Trophoblast cell (in vitro differentiated cells and primary cell): ENCODE data around the gene PPIE.
"Not testable (repeated sequence)": the region's sequence is repeated elsewhere in the genome, so short reads cannot be mapped to it uniquely, and the experiment has no call there.

Experiments used
- DNase-seq, 2 donors: peaks; one replicate each; pipeline ENCODE4 v3.0.0-alpha.2; 2016
- H2AFZ ChIP-seq: 2 replicates; pipeline ENCODE4 v1.6.1; 2013; ENCODE audit warnings: low read length, moderate library complexity, mild to moderate bottlenecking; ENCODE audit not compliant: insufficient read depth, poor library complexity
- H2AK5ac ChIP-seq: 2 replicates; pipeline ENCODE4 v1.6.1; 2013; ENCODE audit warnings: mild to moderate bottlenecking, low read length
- H2BK120ac ChIP-seq: 2 replicates; pipeline ENCODE4 v1.6.1; 2013; ENCODE audit warnings: low read length, mild to moderate bottlenecking, moderate library complexity; ENCODE audit not compliant: insufficient read depth, poor library complexity
- H2BK12ac ChIP-seq: 2 replicates; pipeline ENCODE4 v1.6.1; 2013; ENCODE audit warnings: mild to moderate bottlenecking, low read length, moderate library complexity
- H2BK5ac ChIP-seq: 2 replicates; pipeline ENCODE4 v1.6.1; 2013; ENCODE audit warnings: low read length, low read depth, moderate library complexity, mild to moderate bottlenecking; ENCODE audit not compliant: poor library complexity
- H3K14ac ChIP-seq: 2 replicates; pipeline ENCODE4 v1.6.1; 2013; ENCODE audit warnings: mild to moderate bottlenecking, low read length
- H3K18ac ChIP-seq: 2 replicates; pipeline ENCODE4 v1.6.1; 2013; ENCODE audit warnings: mild to moderate bottlenecking, low read length
- H3K23ac ChIP-seq: 2 replicates; pipeline ENCODE4 v1.6.1; 2013; ENCODE audit warnings: low read length
- H3K27ac ChIP-seq: 2 replicates; pipeline ENCODE4 v1.5.1; 2013; ENCODE audit warnings: low read depth, mild to moderate bottlenecking, inconsistent platforms, low read length, moderate library complexity
- H3K27me3 ChIP-seq: 2 replicates; pipeline ENCODE4 v1.6.1; 2013; ENCODE audit warnings: inconsistent platforms, mild to moderate bottlenecking, low read length, moderate library complexity; ENCODE audit not compliant: insufficient read depth
- H3K36me3 ChIP-seq, 2 experiments: 1 replicate in 1 of 2; 2 replicates in 1 of 2; pipeline ENCODE4 v1.6.1; 2013; ENCODE audit warnings: low read length in 2 of 2, mild to moderate bottlenecking in 2 of 2, moderate library complexity in 1 of 2; ENCODE audit not compliant: insufficient read depth in 2 of 2, control insufficient read depth in 1 of 2
- H3K4ac ChIP-seq: 2 replicates; pipeline ENCODE4 v1.6.1; 2013; ENCODE audit warnings: low read depth, mild to moderate bottlenecking, low read length, moderate library complexity
- H3K4me1 ChIP-seq, 2 experiments: 1 replicate in 1 of 2; 2 replicates in 1 of 2; pipeline ENCODE4 v1.6.1; 2013; ENCODE audit warnings: low read length in 2 of 2, mild to moderate bottlenecking in 2 of 2, moderate library complexity in 1 of 2; ENCODE audit not compliant: insufficient read depth in 2 of 2, control insufficient read depth in 1 of 2
- H3K4me2 ChIP-seq: 2 replicates; pipeline ENCODE4 v1.6.1; 2013; ENCODE audit warnings: inconsistent platforms, mild to moderate bottlenecking, low read length, moderate library complexity
- H3K4me3 ChIP-seq: 2 replicates; pipeline ENCODE4 v1.5.1; 2013; ENCODE audit warnings: mild to moderate bottlenecking, low read depth, low read length, inconsistent platforms
- H3K79me1 ChIP-seq: one replicate; pipeline ENCODE4 v1.6.1; 2013; ENCODE audit warnings: low read length
- H3K79me2 ChIP-seq: 2 replicates; pipeline ENCODE4 v1.6.1; 2013; ENCODE audit warnings: low read length, mild to moderate bottlenecking; ENCODE audit not compliant: control insufficient read depth, insufficient read depth, poor library complexity
- H3K9ac ChIP-seq: 2 replicates; pipeline ENCODE4 v1.6.1; 2013; ENCODE audit warnings: mild to moderate bottlenecking, low read length
- H3K9me3 ChIP-seq: 2 replicates; pipeline ENCODE4 v1.6.1; 2013; ENCODE audit warnings: low read depth, mild to moderate bottlenecking, control low read depth, inconsistent platforms, low read length; ENCODE audit not compliant: insufficient read depth
- H4K12ac ChIP-seq: 2 replicates; pipeline ENCODE4 v1.6.1; 2013; ENCODE audit warnings: low read depth, mild to moderate bottlenecking, low read length, moderate library complexity
- H4K8ac ChIP-seq: 2 replicates; pipeline ENCODE4 v1.6.1; 2013; ENCODE audit warnings: low read depth, mild to moderate bottlenecking, low read length, moderate library complexity
- H4K91ac ChIP-seq: one replicate; pipeline ENCODE4 v1.6.1; 2013; ENCODE audit warnings: low read depth, mild to moderate bottlenecking, low read length, moderate library complexity
- WGBS: extraction: QIAGEN DNeasy Blood & Tissue Kit; methylation state at CpG from one replicate; pipeline ENCODE4 v1.1.7; 2013; ENCODE audit warnings: missing lambda C conversion rate; ENCODE audit not compliant: insufficient read length, insufficient coverage; ENCODE audit errors: extremely low coverage; 5-methylcytosine and 5-hydroxymethylcytosine counted together

Gene PPIE

DNA sequence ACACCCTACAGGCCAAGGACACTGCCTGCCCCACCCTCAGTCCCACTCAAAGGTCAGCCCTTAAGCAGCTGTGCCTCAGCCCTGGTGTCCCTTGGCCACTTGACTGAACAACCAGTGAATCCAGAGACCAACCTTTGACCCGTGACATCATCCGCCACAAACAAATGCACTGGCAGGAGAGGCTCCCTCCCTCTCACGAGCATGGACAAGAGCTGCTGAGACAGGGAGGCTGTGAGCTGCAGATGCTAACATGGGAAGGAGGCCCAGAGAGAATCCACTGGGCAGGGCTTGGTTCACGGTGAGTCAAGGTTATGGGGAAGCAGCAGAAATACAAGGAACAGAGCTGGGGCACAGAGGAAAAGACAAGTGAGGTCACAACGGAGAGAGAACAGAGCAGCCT lies 27.8 kb downstream of the PPIE start:
- not testable (repeated sequence) for H2BK120ac ChIP-seq, H3K79me1 ChIP-seq, H3K36me3 ChIP-seq, H3K23ac ChIP-seq, H3K4ac ChIP-seq, H3K79me2 ChIP-seq, H3K14ac ChIP-seq, H2AK5ac ChIP-seq, H4K91ac ChIP-seq, H4K12ac ChIP-seq, H3K27me3 ChIP-seq, H3K9ac ChIP-seq, DNase-seq, H4K8ac ChIP-seq, H2BK12ac ChIP-seq, H2AFZ ChIP-seq, H3K18ac ChIP-seq, H3K9me3 ChIP-seq, H3K4me2 ChIP-seq, H2BK5ac ChIP-seq, H3K27ac ChIP-seq, H3K4me3 ChIP-seq, H3K4me1 ChIP-seq
- WGBS, result no CpG with 5 or more reads among the region's 5 CpGs

DNA sequence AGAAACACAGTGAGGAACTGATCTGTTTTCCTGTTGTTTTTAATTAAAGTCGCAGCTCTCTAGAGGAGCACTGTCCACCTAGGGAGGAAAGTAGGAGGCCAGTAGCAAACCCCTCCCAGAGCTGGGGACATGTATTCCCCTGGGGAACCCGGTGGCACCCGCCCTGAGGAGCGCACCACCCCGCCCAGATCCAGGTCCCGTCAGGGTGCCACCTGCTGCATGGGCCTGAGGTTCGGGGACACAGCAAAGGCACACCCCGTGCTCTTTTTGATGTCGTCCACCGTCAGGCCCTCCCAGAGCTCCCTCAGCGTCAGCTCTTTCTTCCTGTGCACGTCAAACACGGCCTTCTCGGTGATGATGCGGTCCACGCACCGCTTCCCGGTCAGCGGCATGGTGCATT lies 30.8 kb downstream of the PPIE start:
- H4K8ac ChIP-seq, H3K79me2 ChIP-seq, H3K14ac ChIP-seq, H2BK12ac ChIP-seq, H2AK5ac ChIP-seq, H4K91ac ChIP-seq, H3K4me3 ChIP-seq, DNase-seq, H2BK5ac ChIP-seq, H4K12ac ChIP-seq, H3K9me3 ChIP-seq, H3K4me1 ChIP-seq, H3K27me3 ChIP-seq, H2AFZ ChIP-seq, H3K4me2 ChIP-seq, H3K4ac ChIP-seq, H3K79me1 ChIP-seq, H3K9ac ChIP-seq, H2BK120ac ChIP-seq, H3K18ac ChIP-seq, H3K36me3 ChIP-seq, H3K23ac ChIP-seq, H3K27ac ChIP-seq: not testable (repeated sequence)
- no CpG with 5 or more reads among the region's 19 CpGs for WGBS

DNA sequence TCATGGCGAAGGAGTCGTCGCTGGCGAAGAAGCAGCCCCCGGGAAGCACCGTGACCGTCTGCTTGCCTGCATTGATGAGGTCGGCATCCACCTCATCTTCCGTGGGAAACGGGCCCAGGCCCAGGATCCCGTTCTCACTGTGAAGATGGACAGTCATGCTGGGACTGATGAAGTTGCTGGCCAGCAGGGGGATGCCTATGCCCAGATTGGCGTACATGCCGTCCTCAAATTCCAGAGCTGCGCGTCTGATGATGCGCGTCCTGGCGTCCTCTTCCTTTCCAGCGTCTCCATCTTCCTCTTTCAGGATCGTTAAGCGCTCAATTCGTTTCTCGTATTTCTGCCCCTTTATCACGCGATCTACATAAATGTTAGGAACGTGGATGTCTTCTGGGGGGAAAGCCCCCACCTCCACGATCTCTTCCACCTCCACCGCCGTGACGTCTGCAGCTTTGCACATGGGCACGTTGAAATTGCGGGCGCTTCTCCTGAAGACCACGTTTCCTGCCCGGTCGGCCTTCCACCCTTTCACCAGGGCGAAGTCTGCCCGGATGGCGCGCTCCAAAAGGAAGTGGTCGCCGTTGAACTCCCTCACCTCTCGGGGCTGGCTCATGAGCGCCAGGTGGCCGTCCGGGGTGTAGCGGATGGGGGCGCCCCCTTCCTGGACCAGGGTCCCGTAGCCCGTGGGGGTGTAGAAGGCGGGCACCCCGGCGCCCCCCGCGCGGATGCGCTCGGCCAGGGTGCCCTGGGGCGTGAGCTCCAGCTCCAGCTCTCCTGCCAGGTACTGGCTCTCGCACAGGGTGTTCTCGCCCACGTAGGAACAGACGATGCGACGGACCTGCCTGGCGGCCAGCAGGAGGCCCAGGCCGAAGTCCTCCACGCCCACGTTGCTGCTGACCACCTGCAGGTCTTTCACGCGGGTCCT lies 31.7 kb downstream of the PPIE start:
- H2AK5ac ChIP-seq, H3K4me2 ChIP-seq, H2AFZ ChIP-seq, H3K4me1 ChIP-seq, DNase-seq, H3K14ac ChIP-seq, H3K4ac ChIP-seq, H3K9me3 ChIP-seq, H3K36me3 ChIP-seq, H3K4me3 ChIP-seq, H3K79me2 ChIP-seq, H2BK120ac ChIP-seq, H3K27me3 ChIP-seq, H3K79me1 ChIP-seq, H3K18ac ChIP-seq, H3K27ac ChIP-seq, H2BK12ac ChIP-seq, H3K9ac ChIP-seq, H3K23ac ChIP-seq, H4K91ac ChIP-seq, H4K8ac ChIP-seq, H4K12ac ChIP-seq, H2BK5ac ChIP-seq: not testable (repeated sequence)
- no CpG with 5 or more reads among the region's 71 CpGs for WGBS

DNA sequence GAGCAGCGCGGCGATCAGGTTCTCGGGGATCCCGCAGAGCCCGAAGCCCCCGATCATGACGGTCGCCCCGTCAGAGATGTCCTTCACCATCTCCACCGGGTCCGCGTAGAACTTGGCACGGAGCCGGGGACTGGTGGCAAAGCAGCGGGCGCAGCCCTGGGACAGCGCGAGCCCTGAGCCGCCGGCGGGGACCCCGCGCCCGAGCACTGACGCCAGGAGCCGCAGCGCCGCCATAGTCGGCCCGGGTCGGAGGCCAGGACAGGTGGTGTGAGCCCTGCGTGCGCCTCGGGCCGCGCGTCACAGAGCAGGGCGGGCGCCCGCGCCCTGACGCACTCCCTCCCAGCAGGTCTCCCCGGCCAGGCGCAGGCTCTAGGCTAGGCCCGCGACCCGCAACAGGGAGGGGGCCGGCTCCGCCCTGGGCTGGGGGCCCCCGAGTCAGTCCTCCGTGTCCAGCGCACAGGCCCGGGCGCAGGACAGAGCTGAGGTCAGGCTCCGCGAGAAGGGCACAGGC lies 32.4 kb downstream of the PPIE start, which contains the start of gene OXCT2:
Gene OXCT2, minus strand, starts transcription at position 327 of the 511 bp plus-strand sequence. Its CDS starts 93 bp downstream, at position 234.
- H2AFZ ChIP-seq, H4K8ac ChIP-seq, H2BK120ac ChIP-seq, H3K4ac ChIP-seq, H3K27me3 ChIP-seq, H3K9me3 ChIP-seq, H4K12ac ChIP-seq, H3K79me2 ChIP-seq, DNase-seq, H2AK5ac ChIP-seq, H3K9ac ChIP-seq, H3K4me3 ChIP-seq, H3K4me2 ChIP-seq, H3K79me1 ChIP-seq, H2BK12ac ChIP-seq, H3K14ac ChIP-seq, H3K36me3 ChIP-seq, H3K23ac ChIP-seq, H3K18ac ChIP-seq, H3K27ac ChIP-seq, H3K4me1 ChIP-seq, H4K91ac ChIP-seq, H2BK5ac ChIP-seq: not testable (repeated sequence)
- WGBS, result no CpG with 5 or more reads among the region's 57 CpGs
